ENCODE data around the gene MTMR12. TPM values are rescaled to one million over a fixed set of nuclear protein-coding genes. Genes with fewer than 3 reads are reported as not detected.

The MTMR12 gene
- total and polyA plus RNA-seq, 2 of the 13 experiments (the other 11 are each of a cell fraction or from before 2014, with no cell fraction given), result 23.4 to 36.6 TPM

DNA sequence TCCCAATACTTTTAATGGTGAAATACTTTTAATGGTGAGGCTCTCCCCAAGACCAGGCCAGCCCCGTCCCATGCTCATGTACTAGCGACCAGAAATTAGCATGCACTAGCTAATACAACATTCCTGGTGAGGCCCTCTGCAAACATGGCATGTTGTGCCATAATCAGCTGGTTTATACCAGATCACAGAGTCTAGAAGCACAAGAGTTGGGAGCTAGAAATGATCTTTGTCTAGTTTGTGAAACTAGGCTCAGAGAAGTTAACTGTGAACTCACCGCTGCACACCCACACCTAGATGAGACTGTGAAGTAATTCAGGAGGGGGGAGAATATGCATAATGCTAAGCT lies 37.4 kb downstream of the MTMR12 start (continued):
- TF ChIP-seq, protein P1, sequence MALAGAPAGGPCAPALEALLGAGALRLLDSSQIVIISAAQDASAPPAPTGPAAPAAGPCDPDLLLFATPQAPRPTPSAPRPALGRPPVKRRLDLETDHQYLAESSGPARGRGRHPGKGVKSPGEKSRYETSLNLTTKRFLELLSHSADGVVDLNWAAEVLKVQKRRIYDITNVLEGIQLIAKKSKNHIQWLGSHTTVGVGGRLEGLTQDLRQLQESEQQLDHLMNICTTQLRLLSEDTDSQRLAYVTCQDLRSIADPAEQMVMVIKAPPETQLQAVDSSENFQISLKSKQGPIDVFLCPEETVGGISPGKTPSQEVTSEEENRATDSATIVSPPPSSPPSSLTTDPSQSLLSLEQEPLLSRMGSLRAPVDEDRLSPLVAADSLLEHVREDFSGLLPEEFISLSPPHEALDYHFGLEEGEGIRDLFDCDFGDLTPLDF (CRISPR knock-in tag; IDR thresholded peaks at IDR 0.05), result no peak
- no peak for TF ChIP-seq ETV5 (CRISPR knock-in tag; IDR thresholded peaks at IDR 0.05; ENCODE audit: borderline replicate concordance)
- TF ChIP-seq, protein P2, sequence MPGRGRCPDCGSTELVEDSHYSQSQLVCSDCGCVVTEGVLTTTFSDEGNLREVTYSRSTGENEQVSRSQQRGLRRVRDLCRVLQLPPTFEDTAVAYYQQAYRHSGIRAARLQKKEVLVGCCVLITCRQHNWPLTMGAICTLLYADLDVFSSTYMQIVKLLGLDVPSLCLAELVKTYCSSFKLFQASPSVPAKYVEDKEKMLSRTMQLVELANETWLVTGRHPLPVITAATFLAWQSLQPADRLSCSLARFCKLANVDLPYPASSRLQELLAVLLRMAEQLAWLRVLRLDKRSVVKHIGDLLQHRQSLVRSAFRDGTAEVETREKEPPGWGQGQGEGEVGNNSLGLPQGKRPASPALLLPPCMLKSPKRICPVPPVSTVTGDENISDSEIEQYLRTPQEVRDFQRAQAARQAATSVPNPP (CRISPR knock-in tag; IDR thresholded peaks at IDR 0.05), result no peak
- no peak for TF ChIP-seq ZKSCAN8 (CRISPR knock-in tag; IDR thresholded peaks at IDR 0.05; ENCODE audit: borderline replicate concordance)
- TF ChIP-seq SOX5 (CRISPR knock-in tag; IDR thresholded peaks at IDR 0.05; ENCODE audit: borderline replicate concordance), result peak; percentile 31; the same call in 1 of the 2 replicates
- TF ChIP-seq, protein P3, sequence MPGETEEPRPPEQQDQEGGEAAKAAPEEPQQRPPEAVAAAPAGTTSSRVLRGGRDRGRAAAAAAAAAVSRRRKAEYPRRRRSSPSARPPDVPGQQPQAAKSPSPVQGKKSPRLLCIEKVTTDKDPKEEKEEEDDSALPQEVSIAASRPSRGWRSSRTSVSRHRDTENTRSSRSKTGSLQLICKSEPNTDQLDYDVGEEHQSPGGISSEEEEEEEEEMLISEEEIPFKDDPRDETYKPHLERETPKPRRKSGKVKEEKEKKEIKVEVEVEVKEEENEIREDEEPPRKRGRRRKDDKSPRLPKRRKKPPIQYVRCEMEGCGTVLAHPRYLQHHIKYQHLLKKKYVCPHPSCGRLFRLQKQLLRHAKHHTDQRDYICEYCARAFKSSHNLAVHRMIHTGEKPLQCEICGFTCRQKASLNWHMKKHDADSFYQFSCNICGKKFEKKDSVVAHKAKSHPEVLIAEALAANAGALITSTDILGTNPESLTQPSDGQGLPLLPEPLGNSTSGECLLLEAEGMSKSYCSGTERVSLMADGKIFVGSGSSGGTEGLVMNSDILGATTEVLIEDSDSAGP (CRISPR knock-in tag; IDR thresholded peaks at IDR 0.05; ENCODE audit: borderline replicate concordance), result no peak
- TF ChIP-seq, protein P4, sequence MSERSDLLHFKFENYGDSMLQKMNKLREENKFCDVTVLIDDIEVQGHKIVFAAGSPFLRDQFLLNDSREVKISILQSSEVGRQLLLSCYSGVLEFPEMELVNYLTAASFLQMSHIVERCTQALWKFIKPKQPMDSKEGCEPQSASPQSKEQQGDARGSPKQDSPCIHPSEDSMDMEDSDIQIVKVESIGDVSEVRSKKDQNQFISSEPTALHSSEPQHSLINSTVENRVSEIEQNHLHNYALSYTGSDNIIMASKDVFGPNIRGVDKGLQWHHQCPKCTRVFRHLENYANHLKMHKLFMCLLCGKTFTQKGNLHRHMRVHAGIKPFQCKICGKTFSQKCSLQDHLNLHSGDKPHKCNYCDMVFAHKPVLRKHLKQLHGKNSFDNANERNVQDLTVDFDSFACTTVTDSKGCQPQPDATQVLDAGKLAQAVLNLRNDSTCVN (CRISPR knock-in tag; IDR thresholded peaks at IDR 0.05; ENCODE audit: borderline replicate concordance), result peak; percentile 99
- no peak for TF ChIP-seq WIZ (CRISPR knock-in tag; IDR thresholded peaks at IDR 0.05)
- TF ChIP-seq, protein P5, sequence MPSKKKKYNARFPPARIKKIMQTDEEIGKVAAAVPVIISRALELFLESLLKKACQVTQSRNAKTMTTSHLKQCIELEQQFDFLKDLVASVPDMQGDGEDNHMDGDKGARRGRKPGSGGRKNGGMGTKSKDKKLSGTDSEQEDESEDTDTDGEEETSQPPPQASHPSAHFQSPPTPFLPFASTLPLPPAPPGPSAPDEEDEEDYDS (CRISPR knock-in tag; IDR thresholded peaks at IDR 0.05), result no peak
- no peak for TF ChIP-seq NFKBIZ (CRISPR knock-in tag; IDR thresholded peaks at IDR 0.05)
- TF ChIP-seq ZFX (CRISPR knock-in tag; IDR thresholded peaks at IDR 0.05; ENCODE audit: low read depth), result no peak
- TF ChIP-seq, protein P6, sequence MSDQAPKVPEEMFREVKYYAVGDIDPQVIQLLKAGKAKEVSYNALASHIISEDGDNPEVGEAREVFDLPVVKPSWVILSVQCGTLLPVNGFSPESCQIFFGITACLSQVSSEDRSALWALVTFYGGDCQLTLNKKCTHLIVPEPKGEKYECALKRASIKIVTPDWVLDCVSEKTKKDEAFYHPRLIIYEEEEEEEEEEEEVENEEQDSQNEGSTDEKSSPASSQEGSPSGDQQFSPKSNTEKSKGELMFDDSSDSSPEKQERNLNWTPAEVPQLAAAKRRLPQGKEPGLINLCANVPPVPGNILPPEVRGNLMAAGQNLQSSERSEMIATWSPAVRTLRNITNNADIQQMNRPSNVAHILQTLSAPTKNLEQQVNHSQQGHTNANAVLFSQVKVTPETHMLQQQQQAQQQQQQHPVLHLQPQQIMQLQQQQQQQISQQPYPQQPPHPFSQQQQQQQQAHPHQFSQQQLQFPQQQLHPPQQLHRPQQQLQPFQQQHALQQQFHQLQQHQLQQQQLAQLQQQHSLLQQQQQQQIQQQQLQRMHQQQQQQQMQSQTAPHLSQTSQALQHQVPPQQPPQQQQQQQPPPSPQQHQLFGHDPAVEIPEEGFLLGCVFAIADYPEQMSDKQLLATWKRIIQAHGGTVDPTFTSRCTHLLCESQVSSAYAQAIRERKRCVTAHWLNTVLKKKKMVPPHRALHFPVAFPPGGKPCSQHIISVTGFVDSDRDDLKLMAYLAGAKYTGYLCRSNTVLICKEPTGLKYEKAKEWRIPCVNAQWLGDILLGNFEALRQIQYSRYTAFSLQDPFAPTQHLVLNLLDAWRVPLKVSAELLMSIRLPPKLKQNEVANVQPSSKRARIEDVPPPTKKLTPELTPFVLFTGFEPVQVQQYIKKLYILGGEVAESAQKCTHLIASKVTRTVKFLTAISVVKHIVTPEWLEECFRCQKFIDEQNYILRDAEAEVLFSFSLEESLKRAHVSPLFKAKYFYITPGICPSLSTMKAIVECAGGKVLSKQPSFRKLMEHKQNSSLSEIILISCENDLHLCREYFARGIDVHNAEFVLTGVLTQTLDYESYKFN (CRISPR knock-in tag; conservative IDR thresholded peaks at IDR 0.05), result peak; percentile 63
- TF ChIP-seq, protein P7, sequence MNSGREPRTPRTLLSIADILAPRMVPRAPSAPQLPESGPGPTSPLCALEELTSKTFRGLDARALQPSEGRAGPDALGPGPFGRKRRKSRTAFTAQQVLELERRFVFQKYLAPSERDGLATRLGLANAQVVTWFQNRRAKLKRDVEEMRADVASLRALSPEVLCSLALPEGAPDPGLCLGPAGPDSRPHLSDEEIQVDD (CRISPR knock-in tag; IDR thresholded peaks at IDR 0.05; ENCODE audit: borderline replicate concordance), result no peak
- peak; percentile 25; the same call in 1 of the 2 replicates for TF ChIP-seq CCDC6 (CRISPR knock-in tag; IDR thresholded peaks at IDR 0.05)
- TF ChIP-seq MEF2D (CRISPR knock-in tag; IDR thresholded peaks at IDR 0.05), result no peak
- TF ChIP-seq ZNF746 (CRISPR knock-in tag; IDR thresholded peaks at IDR 0.05), result no peak
- no peak for TF ChIP-seq HNRNPL (IDR thresholded peaks at IDR 0.05; ENCODE audit: low read depth, low read length)
- TF ChIP-seq SP140L (CRISPR knock-in tag; IDR thresholded peaks at IDR 0.05; ENCODE audit: borderline replicate concordance), result no peak
- no peak for TF ChIP-seq ZNF775 (CRISPR knock-in tag; IDR thresholded peaks at IDR 0.05; ENCODE audit: borderline replicate concordance)
- TF ChIP-seq TRIM24 (CRISPR knock-in tag; IDR thresholded peaks at IDR 0.05), result no peak
- TF ChIP-seq CAMTA2 (CRISPR knock-in tag; IDR thresholded peaks at IDR 0.05; ENCODE audit: borderline replicate concordance), result no peak
- no peak for TF ChIP-seq KLF11 (CRISPR knock-in tag; IDR thresholded peaks at IDR 0.05)

Data from HepG2 (cell line).